ENCODE measurements around the gene KIRREL1. TPM values are rescaled to one million over a fixed set of nuclear protein-coding genes. Genes with fewer than 3 reads are reported as not detected.

KIRREL1 gene
- total and polyA plus RNA-seq, 2 experiments from 2014 or later, result 5.1 to 35.2 TPM

DNA sequence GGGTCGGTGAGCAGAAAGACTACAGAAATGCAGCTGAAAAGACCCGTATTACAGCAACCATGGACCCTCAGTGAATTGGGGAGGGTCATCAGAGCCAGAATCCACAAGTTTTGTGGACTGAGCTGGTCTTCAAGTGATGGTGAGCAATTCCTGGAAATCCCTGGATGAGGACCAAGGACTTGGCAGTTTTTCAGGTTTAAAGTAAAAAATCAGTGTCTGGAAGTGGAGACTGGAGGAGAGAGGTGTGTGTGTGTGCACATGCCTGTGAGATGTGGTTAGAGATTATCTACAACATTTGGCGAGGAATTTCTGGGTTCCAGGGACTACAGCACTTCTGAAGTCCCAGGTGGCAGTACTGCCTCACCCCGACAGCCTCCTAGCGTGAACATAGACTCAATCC lies 56.4 kb downstream of the KIRREL1 start:
- ATAC-seq, result no peak
- no peak overlapping the region for H3K4me3 ChIP-seq
- H4K20me1 ChIP-seq (replicated peaks; ENCODE audit: insufficient read depth), result peaks cover 10% of the 10 kb centered on the region
- no peaks in the 10 kb centered on the region for H3K9me3 Mint-ChIP-seq
- no peak overlapping the region for H3K4me2 ChIP-seq
- H3K4me1 Mint-ChIP-seq, result peaks cover 36% of the 10 kb centered on the region
- no peak for DNase-seq (ENCODE audit: low spot score)
- H3K36me3 ChIP-seq (ENCODE audit: insufficient read depth), result no peaks in the 10 kb centered on the region
- H2AFZ ChIP-seq, result no peak overlapping the region
- H3K27ac ChIP-seq (ENCODE audit: low read depth), result no peak overlapping the region
- H3K79me2 ChIP-seq (replicated peaks; ENCODE audit: insufficient read depth), result peaks cover 35% of the 10 kb centered on the region
- H3K27me3 ChIP-seq (ENCODE audit: insufficient read depth), result no peaks in the 10 kb centered on the region
- H3F3A ChIP-seq (replicated peaks; ENCODE audit: low read depth), result no peaks in the 10 kb centered on the region
- no peak overlapping the region for H3K4me3 Mint-ChIP-seq
- H3K36me3 Mint-ChIP-seq (ENCODE audit: low read depth), result peaks cover 14% of the 10 kb centered on the region
- peaks cover 14% of the 10 kb centered on the region for H3K4me1 ChIP-seq (ENCODE audit: insufficient read depth)
- H3K9me2 ChIP-seq (ENCODE audit: insufficient read depth), result peaks cover 6% of the 10 kb centered on the region; the same call in 1 of the 2 replicates
- no peak overlapping the region for H3K27ac Mint-ChIP-seq
- TF ChIP-seq, protein P1, sequence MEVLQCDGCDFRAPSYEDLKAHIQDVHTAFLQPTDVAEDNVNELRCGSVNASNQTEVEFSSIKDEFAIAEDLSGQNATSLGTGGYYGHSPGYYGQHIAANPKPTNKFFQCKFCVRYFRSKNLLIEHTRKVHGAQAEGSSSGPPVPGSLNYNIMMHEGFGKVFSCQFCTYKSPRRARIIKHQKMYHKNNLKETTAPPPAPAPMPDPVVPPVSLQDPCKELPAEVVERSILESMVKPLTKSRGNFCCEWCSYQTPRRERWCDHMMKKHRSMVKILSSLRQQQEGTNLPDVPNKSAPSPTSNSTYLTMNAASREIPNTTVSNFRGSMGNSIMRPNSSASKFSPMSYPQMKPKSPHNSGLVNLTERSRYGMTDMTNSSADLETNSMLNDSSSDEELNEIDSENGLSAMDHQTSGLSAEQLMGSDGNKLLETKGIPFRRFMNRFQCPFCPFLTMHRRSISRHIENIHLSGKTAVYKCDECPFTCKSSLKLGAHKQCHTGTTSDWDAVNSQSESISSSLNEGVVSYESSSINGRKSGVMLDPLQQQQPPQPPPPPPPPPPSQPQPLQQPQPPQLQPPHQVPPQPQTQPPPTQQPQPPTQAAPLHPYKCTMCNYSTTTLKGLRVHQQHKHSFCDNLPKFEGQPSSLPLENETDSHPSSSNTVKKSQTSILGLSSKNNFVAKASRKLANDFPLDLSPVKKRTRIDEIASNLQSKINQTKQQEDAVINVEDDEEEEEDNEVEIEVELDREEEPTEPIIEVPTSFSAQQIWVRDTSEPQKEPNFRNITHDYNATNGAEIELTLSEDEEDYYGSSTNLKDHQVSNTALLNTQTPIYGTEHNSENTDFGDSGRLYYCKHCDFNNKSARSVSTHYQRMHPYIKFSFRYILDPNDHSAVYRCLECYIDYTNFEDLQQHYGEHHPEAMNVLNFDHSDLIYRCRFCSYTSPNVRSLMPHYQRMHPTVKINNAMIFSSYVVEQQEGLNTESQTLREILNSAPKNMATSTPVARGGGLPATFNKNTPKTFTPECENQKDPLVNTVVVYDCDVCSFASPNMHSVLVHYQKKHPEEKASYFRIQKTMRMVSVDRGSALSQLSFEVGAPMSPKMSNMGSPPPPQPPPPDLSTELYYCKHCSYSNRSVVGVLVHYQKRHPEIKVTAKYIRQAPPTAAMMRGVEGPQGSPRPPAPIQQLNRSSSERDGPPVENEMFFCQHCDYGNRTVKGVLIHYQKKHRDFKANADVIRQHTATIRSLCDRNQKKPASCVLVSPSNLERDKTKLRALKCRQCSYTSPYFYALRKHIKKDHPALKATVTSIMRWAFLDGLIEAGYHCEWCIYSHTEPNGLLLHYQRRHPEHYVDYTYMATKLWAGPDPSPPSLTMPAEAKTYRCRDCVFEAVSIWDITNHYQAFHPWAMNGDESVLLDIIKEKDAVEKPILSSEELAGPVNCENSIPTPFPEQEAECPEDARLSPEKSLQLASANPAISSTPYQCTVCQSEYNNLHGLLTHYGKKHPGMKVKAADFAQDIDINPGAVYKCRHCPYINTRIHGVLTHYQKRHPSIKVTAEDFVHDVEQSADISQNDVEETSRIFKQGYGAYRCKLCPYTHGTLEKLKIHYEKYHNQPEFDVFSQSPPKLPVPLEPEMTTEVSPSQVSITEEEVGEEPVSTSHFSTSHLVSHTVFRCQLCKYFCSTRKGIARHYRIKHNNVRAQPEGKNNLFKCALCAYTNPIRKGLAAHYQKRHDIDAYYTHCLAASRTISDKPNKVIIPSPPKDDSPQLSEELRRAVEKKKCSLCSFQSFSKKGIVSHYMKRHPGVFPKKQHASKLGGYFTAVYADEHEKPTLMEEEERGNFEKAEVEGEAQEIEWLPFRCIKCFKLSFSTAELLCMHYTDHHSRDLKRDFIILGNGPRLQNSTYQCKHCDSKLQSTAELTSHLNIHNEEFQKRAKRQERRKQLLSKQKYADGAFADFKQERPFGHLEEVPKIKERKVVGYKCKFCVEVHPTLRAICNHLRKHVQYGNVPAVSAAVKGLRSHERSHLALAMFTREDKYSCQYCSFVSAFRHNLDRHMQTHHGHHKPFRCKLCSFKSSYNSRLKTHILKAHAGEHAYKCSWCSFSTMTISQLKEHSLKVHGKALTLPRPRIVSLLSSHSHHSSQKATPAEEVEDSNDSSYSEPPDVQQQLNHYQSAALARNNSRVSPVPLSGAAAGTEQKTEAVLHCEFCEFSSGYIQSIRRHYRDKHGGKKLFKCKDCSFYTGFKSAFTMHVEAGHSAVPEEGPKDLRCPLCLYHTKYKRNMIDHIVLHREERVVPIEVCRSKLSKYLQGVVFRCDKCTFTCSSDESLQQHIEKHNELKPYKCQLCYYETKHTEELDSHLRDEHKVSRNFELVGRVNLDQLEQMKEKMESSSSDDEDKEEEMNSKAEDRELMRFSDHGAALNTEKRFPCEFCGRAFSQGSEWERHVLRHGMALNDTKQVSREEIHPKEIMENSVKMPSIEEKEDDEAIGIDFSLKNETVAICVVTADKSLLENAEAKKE (CRISPR knock-in tag; IDR thresholded peaks at IDR 0.05), result no peak
- TF ChIP-seq STAT1 (IDR thresholded peaks at IDR 0.05; ENCODE audit: unreplicated experiment) (no peak), ZNF114 (CRISPR knock-in tag; IDR thresholded peaks at IDR 0.05) (no peak), EZH2phosphoT487 (IDR thresholded peaks at IDR 0.05; ENCODE audit: unreplicated experiment) (no peak), REST (IDR thresholded peaks at IDR 0.05; ENCODE audit: unreplicated experiment) (no peak), NANOG (IDR thresholded peaks at IDR 0.05; ENCODE audit: borderline replicate concordance) (no peak), ZNF331 (CRISPR knock-in tag; IDR thresholded peaks at IDR 0.05; ENCODE audit: low read depth) (no peak)
- peaks cover 6% of the 10 kb centered on the region for H3K27me3 Mint-ChIP-seq (ENCODE audit: insufficient read depth, low read depth, poor library complexity)

Data from GM23338 (cell line).